HG03575 (cell line): ENCODE measurements around the gene DNM2.
"Not testable (repeated sequence)": the region's sequence is repeated elsewhere in the genome, so short reads cannot be mapped to it uniquely, and the experiment has no call there.

Source experiments
- ATAC-seq: cut with Tn5 transposase; IDR thresholded peaks from one replicate; pipeline ENCODE4 v1.9.1; 2021; ENCODE audit not compliant: unreplicated experiment, insufficient number of reproducible peaks, low FRiP score; ENCODE audit errors: extremely low read depth

DNM2 gene

DNA sequence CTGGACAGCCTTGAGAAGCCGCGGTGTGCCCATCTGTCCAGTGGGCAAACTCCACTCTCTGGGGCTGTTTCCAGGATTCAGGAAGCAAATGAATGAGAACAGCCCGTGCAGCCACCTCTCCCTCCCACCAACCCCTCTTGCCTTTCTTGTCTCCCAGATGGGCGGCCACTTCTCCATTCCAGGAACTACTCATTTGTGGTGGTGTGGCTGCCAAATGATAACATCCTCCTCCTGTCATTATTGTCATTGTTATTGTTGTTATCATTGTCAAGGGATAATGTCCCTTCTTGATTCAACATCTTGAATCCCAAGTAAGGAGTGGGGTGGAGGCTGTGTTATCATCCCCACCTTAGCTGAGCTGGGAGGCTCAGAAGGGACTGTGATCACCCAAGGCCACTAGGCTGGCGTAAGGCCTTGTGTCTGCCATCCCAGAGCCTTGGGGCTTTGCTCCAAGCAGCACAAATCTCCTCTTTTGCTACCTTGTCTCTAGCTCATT is 1.6 kb downstream of the DNM2 start:
- ATAC-seq, result no peak

GRCh38 chr19:10720607-10721125 is 2.8 kb downstream of the DNM2 start:
- ATAC-seq, result no peak

DNA sequence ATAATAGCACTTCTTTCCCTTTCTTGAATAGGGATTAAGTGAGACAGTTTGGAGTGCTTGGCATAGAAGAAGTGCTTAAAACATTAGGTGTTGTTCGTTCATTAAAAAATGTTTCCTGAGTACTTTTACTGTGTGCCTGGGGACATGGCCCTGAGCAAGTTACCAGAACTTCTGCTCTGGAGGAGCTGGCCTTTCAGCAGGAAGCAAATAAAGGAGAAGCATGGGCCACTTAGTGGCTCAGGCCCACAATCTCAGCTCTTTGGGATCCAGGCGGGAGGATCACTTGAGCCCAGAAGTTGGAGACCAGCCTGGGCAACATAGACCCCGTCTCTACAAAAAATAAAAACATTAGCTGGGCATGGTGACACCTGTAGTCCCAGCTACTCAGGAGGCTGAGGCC is 5.7 kb downstream of the DNM2 start:
- no peak for ATAC-seq

- ATAC-seq, result no peak
Measured at GRCh38 chr19:10724573-10725071, 6.7 kb downstream of the DNM2 start.

DNA sequence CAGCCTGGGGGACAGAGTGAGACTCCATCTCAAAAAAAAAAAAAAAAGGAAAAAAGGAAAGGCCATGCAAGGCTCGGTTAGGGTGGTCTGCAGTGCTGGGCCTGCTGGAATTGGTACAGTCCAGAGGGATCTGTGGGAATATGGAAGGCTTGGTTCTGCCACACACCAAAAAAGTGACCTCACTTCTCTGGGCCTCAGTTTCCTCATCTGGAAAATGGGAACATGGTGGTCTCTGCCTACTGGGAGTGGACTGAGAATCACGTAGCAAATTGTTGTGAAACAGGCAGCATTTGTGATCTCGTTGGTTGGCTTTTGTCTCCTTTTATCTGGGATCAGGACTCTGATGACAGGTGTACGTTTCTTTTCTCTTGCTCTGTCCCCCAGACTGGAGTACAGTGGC is 7.5 kb downstream of the DNM2 start:
- ATAC-seq, result no peak

DNA sequence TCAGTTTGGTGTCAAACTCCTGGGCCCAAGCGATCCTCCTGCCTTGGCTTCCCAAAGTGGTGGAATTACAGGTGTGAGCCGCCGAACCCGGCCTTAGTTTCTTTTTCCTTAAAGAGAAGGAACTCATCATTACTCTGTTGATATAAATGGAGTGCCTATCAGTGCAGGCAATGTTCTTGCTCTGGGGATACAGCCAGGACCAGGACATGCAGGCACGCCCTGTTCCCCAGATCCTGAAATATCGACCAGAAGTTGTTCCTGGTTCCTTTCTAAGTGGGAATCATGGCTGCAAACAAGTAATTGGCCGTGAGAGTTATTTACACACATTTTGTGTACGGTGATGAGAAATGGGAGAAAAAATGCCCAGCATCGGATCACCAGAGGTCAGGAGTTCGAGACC is 8.4 kb downstream of the DNM2 start:
- no peak for ATAC-seq

DNA sequence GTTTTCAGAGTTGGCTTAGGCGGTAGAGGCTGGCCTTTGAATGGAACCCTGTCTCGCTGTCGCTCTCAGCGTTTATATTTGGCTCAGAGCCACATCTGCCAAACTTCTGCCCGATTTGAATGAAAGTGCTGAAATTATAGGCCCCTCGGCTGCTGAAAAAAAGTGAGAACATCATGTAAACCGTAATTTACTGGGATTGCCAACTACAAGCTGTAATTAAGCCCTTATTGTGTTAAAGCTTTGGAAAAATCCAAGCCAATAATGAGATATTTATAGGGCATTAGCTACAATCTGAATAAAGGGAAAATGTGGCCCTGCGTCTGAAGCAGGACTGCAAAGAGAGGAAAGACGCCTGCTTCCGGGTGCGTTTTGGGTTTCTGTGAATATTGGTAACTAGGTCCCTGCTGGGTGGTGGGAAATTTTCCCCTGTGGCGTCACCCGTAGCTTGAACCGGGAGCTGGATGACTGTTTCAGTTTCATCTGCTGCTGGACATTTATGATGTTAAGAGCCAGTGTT is 9.9 kb downstream of the DNM2 start:
- no peak for ATAC-seq

DNA sequence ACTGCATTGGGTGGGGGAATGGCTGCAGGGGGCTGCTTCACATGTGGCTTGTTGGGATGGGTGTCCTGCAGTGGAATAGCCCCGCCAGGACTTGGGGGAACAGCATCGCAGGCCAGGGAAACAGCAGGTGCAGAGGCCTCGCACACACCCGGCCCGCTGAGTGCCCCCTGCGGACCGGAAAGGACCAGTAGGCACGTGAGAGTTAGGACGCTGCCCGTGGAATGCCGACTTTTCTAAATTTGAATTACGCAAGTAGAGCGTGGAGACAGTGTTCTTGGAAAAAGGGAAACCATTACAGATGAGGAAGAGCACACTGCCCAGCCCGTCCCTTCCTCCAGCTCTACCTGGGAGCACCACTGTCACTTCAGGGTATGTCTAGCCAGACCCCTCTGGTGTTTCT is 11.5 kb downstream of the DNM2 start:
- ATAC-seq, result no peak

DNA sequence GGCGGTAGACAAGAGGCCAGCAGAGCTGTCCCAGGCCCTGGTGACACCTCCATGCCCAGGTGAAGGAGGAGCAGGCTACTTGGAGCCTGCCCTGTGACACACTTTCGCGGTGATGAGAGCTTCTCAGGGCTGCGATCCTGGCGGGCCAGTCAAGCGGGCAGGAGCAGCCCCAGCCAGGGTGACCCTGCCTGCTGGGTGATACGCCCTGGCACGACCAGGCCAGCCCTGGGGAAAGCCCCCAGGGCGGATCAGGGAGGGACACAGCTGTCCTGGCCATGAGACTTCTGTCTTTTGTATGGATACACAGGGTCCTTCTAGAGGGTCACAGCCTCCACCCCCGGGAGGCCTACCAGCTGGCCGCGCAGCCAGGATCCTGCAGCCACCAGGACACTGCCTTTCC is 13.1 kb downstream of the DNM2 start:
- no peak for ATAC-seq

DNA sequence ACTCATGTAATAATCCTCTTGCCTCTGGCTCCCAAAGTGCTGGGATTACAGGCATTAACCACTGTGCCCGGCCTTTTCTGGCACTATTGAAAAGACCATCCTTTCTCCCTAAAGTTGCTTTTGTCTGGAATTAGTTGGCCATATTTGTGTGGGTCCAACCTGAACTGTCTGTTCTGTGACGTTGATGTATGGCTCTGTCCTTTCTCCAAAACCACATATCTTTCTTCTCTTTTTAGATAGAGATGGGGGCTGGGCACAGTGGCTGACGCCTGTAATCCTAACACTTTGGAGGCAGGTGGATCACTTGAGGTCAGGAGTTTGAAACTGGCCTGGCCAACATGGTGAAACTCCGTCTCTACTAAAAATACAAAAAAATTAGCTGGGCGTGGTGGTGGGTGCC is 17.9 kb downstream of the DNM2 start:
- no peak for ATAC-seq

DNA sequence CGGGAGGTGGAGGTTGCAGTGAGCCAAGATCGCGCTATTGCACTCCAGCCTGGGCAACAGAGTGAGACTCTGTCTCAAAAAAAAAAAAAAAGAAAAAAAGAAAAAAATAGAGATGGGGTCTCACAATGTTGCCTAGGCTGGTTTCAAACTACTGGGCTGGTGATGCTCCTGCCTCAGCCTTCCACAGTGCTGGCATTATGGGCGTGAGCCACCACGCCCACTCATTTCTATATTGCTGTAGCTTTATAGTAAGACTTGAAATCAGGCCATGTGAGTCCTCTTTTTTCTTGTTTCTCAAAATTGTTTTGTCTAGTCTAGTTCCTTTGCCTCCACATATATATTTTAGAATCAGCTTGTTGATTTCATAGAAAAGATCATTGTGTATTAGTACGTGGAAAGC is 18.3 kb downstream of the DNM2 start:
- no peak for ATAC-seq

DNA sequence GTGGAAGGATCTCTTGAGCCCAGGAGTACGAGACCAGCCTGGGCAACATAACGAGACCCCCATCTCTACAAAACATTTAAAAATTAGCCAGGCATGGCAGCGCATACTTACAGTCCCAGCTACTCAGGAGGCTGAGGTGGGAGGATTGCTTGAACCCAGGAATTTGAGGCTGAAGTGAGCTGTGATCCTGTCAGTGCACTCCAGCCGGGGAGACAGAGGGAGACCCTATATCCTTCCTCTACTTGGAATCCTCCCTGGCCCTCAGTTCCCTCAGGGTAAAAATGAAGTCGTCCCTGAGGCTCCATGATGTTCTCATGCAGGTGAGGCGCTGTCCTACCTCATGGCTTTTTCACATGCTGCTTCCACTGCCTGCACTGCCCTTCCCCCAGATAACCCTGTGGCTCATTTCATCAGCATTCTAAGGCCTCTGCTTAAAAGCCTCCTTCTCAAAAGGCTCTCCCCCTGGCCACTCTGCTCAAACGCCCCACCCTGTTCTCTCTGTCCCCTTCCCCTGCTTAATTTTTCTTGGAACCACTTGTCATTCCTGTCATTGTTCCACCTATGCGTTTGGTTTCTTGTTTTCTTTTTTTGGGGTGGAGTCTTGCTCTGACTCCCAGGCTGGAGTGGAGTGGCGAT is 19.2 kb downstream of the DNM2 start:
- ATAC-seq, result no peak

DNA sequence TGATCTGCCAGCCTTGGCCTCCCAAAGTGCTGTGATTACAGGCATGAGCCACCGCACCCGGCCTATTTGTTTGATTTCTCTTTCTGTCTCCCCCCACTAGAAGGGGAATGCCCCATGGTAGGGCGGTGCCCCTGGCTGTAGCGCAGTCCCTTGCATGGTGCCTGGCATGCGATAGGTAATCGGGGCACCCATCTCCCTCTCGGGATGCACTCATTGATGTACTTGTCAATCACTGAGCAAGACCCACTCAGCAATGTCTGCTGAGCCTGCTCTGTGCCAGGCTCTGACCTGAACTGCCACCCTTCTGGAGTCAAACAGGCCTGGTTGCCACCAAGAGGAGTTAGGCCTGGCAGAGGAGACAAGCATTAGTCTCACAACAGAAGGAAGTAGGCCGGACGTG is 19.8 kb downstream of the DNM2 start:
- no peak for ATAC-seq

GRCh38 chr19:10740798-10741197 is 22.9 kb downstream of the DNM2 start:
- no peak for ATAC-seq

GRCh38 chr19:10742476-10742875 is 24.6 kb downstream of the DNM2 start:
- no peak for ATAC-seq

GRCh38 chr19:10744253-10744798 is 26.4 kb downstream of the DNM2 start:
- ATAC-seq, result no peak

- no peak for ATAC-seq
Measured at GRCh38 chr19:10744801-10745293, 27.0 kb downstream of the DNM2 start.

DNA sequence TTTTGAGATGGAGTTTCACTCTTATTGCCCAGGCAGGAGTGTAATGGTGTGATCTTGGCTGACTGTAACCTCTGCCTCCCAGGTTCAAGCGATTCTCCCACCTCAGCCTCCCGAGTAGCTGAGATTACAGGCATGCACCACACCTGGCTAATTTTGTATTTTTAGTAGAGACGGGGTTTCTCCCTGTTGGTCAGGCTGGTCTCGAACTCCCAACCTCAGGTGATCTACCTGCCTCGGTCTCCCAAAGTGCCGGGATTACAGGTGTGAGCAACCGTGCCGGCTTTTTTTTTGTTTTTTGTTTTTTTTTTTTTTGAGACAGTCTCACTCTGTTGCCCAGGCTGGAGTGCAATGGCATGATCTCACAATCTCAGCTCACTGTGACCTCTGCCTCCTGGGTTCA is 28.6 kb downstream of the DNM2 start:
- ATAC-seq, result not testable (repeated sequence)

DNA sequence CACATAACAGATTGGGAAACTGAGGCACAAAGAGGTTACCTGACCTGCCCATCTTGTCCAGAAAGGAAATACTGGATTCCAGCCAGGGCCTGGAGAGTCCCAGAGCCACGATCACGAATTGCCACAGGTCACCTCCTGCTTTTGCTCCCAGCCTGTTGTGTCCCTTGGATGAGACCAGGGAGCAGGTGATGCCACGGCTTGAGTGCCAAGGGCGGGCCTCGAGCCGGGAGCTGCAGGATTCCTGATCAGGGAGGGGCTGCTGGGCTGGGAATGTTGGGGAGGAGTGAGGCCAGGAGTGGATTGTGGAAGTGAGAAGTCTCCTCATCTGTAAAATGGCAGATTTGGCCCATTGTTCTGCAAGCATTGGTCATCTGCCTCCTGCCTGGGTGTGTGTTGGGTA is 29.4 kb downstream of the DNM2 start:
- no peak for ATAC-seq

- ATAC-seq, result no peak
Measured at GRCh38 chr19:10747674-10748073, 29.8 kb downstream of the DNM2 start.
